ENCODE results near the gene SC5D.

GRCh38 chr11:121295246-121296029 is 2.9 kb downstream of the SC5D start:
- no peak for TF ChIP-seq CTCF (IDR thresholded peaks at IDR 0.05)
- no peak for TF ChIP-seq POLR2AphosphoS5 (IDR thresholded peaks at IDR 0.05)
